Body of pancreas (tissue), 4 donors: ENCODE results near the gene THNSL1. TPM values are rescaled to one million over a fixed set of nuclear protein-coding genes. Genes with fewer than 3 reads are reported as not detected.
A peak's percentile ranks its signal among the peaks of the same experiment; 100 is the strongest.

Source experiments
- ATAC-seq: fragments of 150-250 bp; one replicate; pipeline ENCODE4 v1.9.1; 2016
- DNase-seq, 4 donors: peaks; one replicate each; pipeline ENCODE4 v3.0.0-alpha.2; 2019
- H3K27ac ChIP-seq, 4 donors: fragments of 200-600 bp; sonication (generic); 1 replicate in 3 of 4; 2 replicates in 1 of 4; pipeline versions ENCODE4 v1.5.1 to v1.6.1; 2016 to 2019; ENCODE audit warnings: mild to moderate bottlenecking in 1 of 4, mixed read lengths in 1 of 4, moderate library complexity in 1 of 4
- H3K27me3 ChIP-seq, 2 donors: fragments of 200-600 bp; sonication (generic); one replicate each; pipeline ENCODE4 v1.6.0; 2016; ENCODE audit warnings: mild to moderate bottlenecking in 1 of 2
- H3K36me3 ChIP-seq, 2 donors: fragments of 200-600 bp; sonication (generic); replicated peaks in 1 of 2; 2 replicates each; pipeline ENCODE4 v1.5.1; 2016; ENCODE audit warnings: low read depth in 2 of 2; ENCODE audit not compliant: insufficient read depth in 1 of 2
- H3K4me1 ChIP-seq: fragments of 200-600 bp; sonication (generic); one replicate; pipeline ENCODE4 v1.6.0; 2016
- H3K4me3 ChIP-seq, 2 donors: fragments of 200-600 bp; sonication (generic); 1 replicate in 1 of 2; 2 replicates in 1 of 2; pipeline ENCODE4 v1.5.1; 2016 to 2019
- H3K9me3 ChIP-seq, 3 donors: fragments of 200-600 bp; sonication (generic); 1 replicate in 2 of 3; 2 replicates in 1 of 3; pipeline ENCODE4 v1.5.1; 2016
- CTCF ChIP-seq, 7 experiments: fragments of 450-650 bp in 4 of 7; fragments of 200-600 bp in 3 of 7; sonication (generic) in 3 of 7; IDR thresholded peaks; one replicate each; pipeline ENCODE4 v1.5.1; 2016 to 2019; ENCODE audit warnings: antibody characterized with exemption in 7 of 7
- POLR2A ChIP-seq, 3 donors: fragments of 450-650 bp; IDR thresholded peaks; one replicate each; pipeline ENCODE4 v1.6.1; 2016; ENCODE audit warnings: antibody characterized with exemption in 3 of 3, mild to moderate bottlenecking in 2 of 3
- WGBS, 2 donors: methylation state at CpG; one replicate each; pipeline ENCODE4 v1.1.5; 2017; 5-methylcytosine and 5-hydroxymethylcytosine counted together
- intact Hi-C: fragments of 100-400 bp; cut with DNase I; formaldehyde crosslinking; loops from one replicate; pipeline ENCODE4 v1.15.1; 2023
- total RNA-seq, 2 donors: library from RNA; depleted of rRNA; stranded (reverse); fragments of >200 nt; gene quantifications; one replicate each; pipeline ENCODE4 v1.1.0, GENCODE V29; 2016

THNSL1 gene
- total RNA-seq, 2 donors from 2014 or later: under 0.01 to 4.9 TPM

- 67 to 71% methylated on average over 5 of the region's 5 CpGs for WGBS, 2 donors
- Histone ChIP-seq H3K36me3 (no peaks in the 10 kb centered on the region), H3K4me1 (no peaks in the 10 kb centered on the region), H3K4me3 (no peak overlapping the region), H3K27ac (no peak overlapping the region), H3K27me3 (no peaks in the 10 kb centered on the region), H3K9me3 (no peaks in the 10 kb centered on the region)
- TF ChIP-seq CTCF (IDR thresholded peaks at IDR 0.05) (no peak), POLR2A (IDR thresholded peaks at IDR 0.05) (no peak)
- ATAC-seq: peak; percentile 88
- DNase-seq: peak in 2 of 4 donors; percentile 16 to 30
- intact Hi-C loops: no loop called here
Measured at GRCh38 chr10:24981161-24981710, 35.2 kb upstream of the THNSL1 start.

- Histone ChIP-seq H3K4me3 (no peak overlapping the region), H3K27me3 (no peaks in the 10 kb centered on the region), H3K4me1 (no peaks in the 10 kb centered on the region), H3K27ac (no peak overlapping the region), H3K36me3 (no peaks in the 10 kb centered on the region), H3K9me3 (no peaks in the 10 kb centered on the region)
- TF ChIP-seq POLR2A (IDR thresholded peaks at IDR 0.05) (no peak), CTCF (IDR thresholded peaks at IDR 0.05) (no peak)
- DNase-seq (no peak), ATAC-seq (no peak)
- intact Hi-C loops: no loop called here
- WGBS, 2 donors: 89 to 94% methylated on average over 1 of the region's 1 CpG
Measured at GRCh38 chr10:24982319-24983112, 33.9 kb upstream of the THNSL1 start.

GRCh38 chr10:24983130-24983529 lies 33.3 kb upstream of the THNSL1 start:
- DNase-seq (no peak), ATAC-seq (no peak)
- no peaks in the 10 kb centered on the region for H3K27me3 ChIP-seq
- intact Hi-C loops: no loop called here
- no peak overlapping the region for H3K4me3 ChIP-seq
- no peaks in the 10 kb centered on the region for H3K9me3 ChIP-seq
- TF ChIP-seq CTCF (IDR thresholded peaks at IDR 0.05): no peak
- no peak for TF ChIP-seq POLR2A (IDR thresholded peaks at IDR 0.05)
- WGBS, 2 donors: 98 to 100% methylated on average over 4 of the region's 4 CpGs
- no peaks in the 10 kb centered on the region for H3K4me1 ChIP-seq
- no peaks in the 10 kb centered on the region for H3K36me3 ChIP-seq
- no peak overlapping the region for H3K27ac ChIP-seq

- Histone ChIP-seq H3K4me3 (no peak overlapping the region), H3K4me1 (no peaks in the 10 kb centered on the region), H3K27ac (no peak overlapping the region), H3K36me3 (no peaks in the 10 kb centered on the region), H3K27me3 (no peaks in the 10 kb centered on the region), H3K9me3 (no peaks in the 10 kb centered on the region)
- intact Hi-C loops: no loop called here
- ATAC-seq (no peak), DNase-seq (no peak)
- TF ChIP-seq CTCF (IDR thresholded peaks at IDR 0.05): no peak
- no peak for TF ChIP-seq POLR2A (IDR thresholded peaks at IDR 0.05)
- 74 to 85% methylated on average over 3 of the region's 3 CpGs for WGBS, 2 donors
Measured at GRCh38 chr10:24983946-24984345, 32.5 kb upstream of the THNSL1 start.

GRCh38 chr10:24984906-24985305 lies 31.5 kb upstream of the THNSL1 start:
- H3K4me1 ChIP-seq: no peaks in the 10 kb centered on the region
- H3K27me3 ChIP-seq: no peaks in the 10 kb centered on the region
- no peaks in the 10 kb centered on the region for H3K9me3 ChIP-seq
- no peak overlapping the region for H3K27ac ChIP-seq
- WGBS, 2 donors: 38 to 43% methylated on average over 3 of the region's 3 CpGs
- intact Hi-C loops: no loop called here
- no peak overlapping the region for H3K4me3 ChIP-seq
- TF ChIP-seq POLR2A (IDR thresholded peaks at IDR 0.05): no peak
- TF ChIP-seq CTCF (IDR thresholded peaks at IDR 0.05): no peak
- no peak for ATAC-seq
- DNase-seq: no peak
- H3K36me3 ChIP-seq: no peaks in the 10 kb centered on the region
